Stomach (tissue), 9 donors: ENCODE data around the gene ABCF3. TPM values are rescaled to one million over a fixed set of nuclear protein-coding genes. Genes with fewer than 3 reads are reported as not detected.

Experiments
- DNase-seq, 2 donors: peaks; one replicate each; pipeline versions ENCODE4 v3.0.0 to v3.0.0-alpha.2; 2013 to 2019
- H3K27ac ChIP-seq, 5 donors: fragments of 200-600 bp in 4 of 5; sonication (generic) in 4 of 5; one replicate each; pipeline ENCODE4 v1.5.1; 2013 to 2019; ENCODE audit warnings: mild to moderate bottlenecking in 1 of 5, moderate library complexity in 1 of 5
- H3K27me3 ChIP-seq, 3 donors: fragments of 200-600 bp; sonication (generic); one replicate each; pipeline ENCODE4 v1.5.1; 2017 to 2019; ENCODE audit warnings: mixed run types in 1 of 3
- H3K36me3 ChIP-seq, 4 donors: fragments of 200-600 bp; sonication (generic); 1 replicate in 3 of 4; 2 replicates in 1 of 4; pipeline ENCODE4 v1.5.1; 2016 to 2019
- H3K4me1 ChIP-seq, 4 donors: fragments of 200-600 bp; sonication (generic); one replicate each; pipeline ENCODE4 v1.5.1; 2016 to 2019
- H3K4me3 ChIP-seq, 4 donors: fragments of 200-600 bp; sonication (generic) in 3 of 4; one replicate each; pipeline ENCODE4 v1.5.1; 2016 to 2019; ENCODE audit warnings: mild to moderate bottlenecking in 1 of 4
- H3K9me3 ChIP-seq, 4 donors: fragments of 200-600 bp; sonication (generic); one replicate each; pipeline ENCODE4 v1.5.1; 2016 to 2019
- CTCF ChIP-seq, 7 experiments: fragments of 450-650 bp in 4 of 7; fragments of 200-600 bp in 3 of 7; sonication (generic) in 3 of 7; IDR thresholded peaks; one replicate each; pipeline ENCODE4 v1.5.1; 2016 to 2019; ENCODE audit warnings: antibody characterized with exemption in 7 of 7, control low read depth in 2 of 7, mild to moderate bottlenecking in 1 of 7
- EP300 ChIP-seq: sonication (generic); formaldehyde crosslinking; IDR thresholded peaks from one replicate; pipeline ENCODE4 v1.6.1; 2017; ENCODE audit warnings: antibody characterized with exemption
- POLR2A ChIP-seq, 4 donors: fragments of 450-650 bp; IDR thresholded peaks; one replicate each; pipeline ENCODE4 v1.6.1; 2016; ENCODE audit warnings: antibody characterized with exemption in 4 of 4, control low read depth in 2 of 4, mild to moderate bottlenecking in 1 of 4, moderate library complexity in 1 of 4
- POLR2AphosphoS5 ChIP-seq, 3 donors: sonication (generic); formaldehyde crosslinking; IDR thresholded peaks; one replicate each; pipeline ENCODE4 v1.6.1; 2016; ENCODE audit warnings: antibody characterized with exemption in 3 of 3
- WGBS, 5 donors: extraction: QIAGEN DNeasy Blood & Tissue Kit in 3 of 5; methylation state at CpG; one replicate each; pipeline versions ENCODE4 v1.1.5 to v1.1.7; 2013 to 2018; 5-methylcytosine and 5-hydroxymethylcytosine counted together
- intact Hi-C: fragments of 100-400 bp; cut with DNase I; formaldehyde crosslinking; loops from one replicate; pipeline ENCODE4 v1.15.1; 2023; ENCODE audit warnings: low total_unique reads
- polyA plus RNA-seq, 3 donors: library from polyadenylated mRNA; stranded (reverse); fragments of 200-250 nt; gene quantifications; one replicate each; pipeline ENCODE4 v1.2.3, GENCODE V29; 2013
- total RNA-seq, 5 donors: library from RNA; depleted of rRNA; stranded (reverse); fragments of >200 nt; gene quantifications; one replicate each; pipeline versions ENCODE4 v1.1.0 to v1.2.3, GENCODE V29; 2014 to 2016
- donor health status: healthy with polysubstance abuse.
- donor health status: Bipolar disorder and iron deficiency.
- donor health status: healthy.

Gene ABCF3
- total and polyA plus RNA-seq, 8 donors: 21.6 to 194 (median 47.5) TPM

- no peak overlapping the region for H3K4me3 ChIP-seq
- peaks cover 57 to 79% (median 78%) of the 10 kb centered on the region in 4 donors for H3K36me3 ChIP-seq
- no peaks in the 10 kb centered on the region for H3K9me3 ChIP-seq
- 93 to 98% (median 94%) methylated on average over 15 to 16 of the region's 16 CpGs for WGBS, 5 donors
- TF ChIP-seq CTCF (IDR thresholded peaks at IDR 0.05): no peak
- TF ChIP-seq POLR2AphosphoS5 (IDR thresholded peaks at IDR 0.05): no peak
- no peak for TF ChIP-seq EP300
- no peak for TF ChIP-seq POLR2A (IDR thresholded peaks at IDR 0.05)
- peaks cover 11 to 42% (median 23%) of the 10 kb centered on the region in 4 donors for H3K4me1 ChIP-seq
- no peaks in the 10 kb centered on the region for H3K27me3 ChIP-seq
- intact Hi-C loops: no loop called here
- H3K27ac ChIP-seq: no peak overlapping the region
- DNase-seq: no peak
Measured at GRCh38 chr3:184164648-184165330, 21.2 kb upstream of the ABCF3 start.

- Histone ChIP-seq H3K27ac (no peak overlapping the region), H3K4me3 (no peak overlapping the region), H3K27me3 (no peaks in the 10 kb centered on the region), H3K36me3 (peaks cover 63 to 87% (median 85%) of the 10 kb centered on the region in 4 donors), H3K4me1 (peaks cover 5 to 35% (median 16%) of the 10 kb centered on the region in 4 donors), H3K9me3 (no peaks in the 10 kb centered on the region)
- TF ChIP-seq CTCF (IDR thresholded peaks at IDR 0.05) (no peak), POLR2AphosphoS5 (IDR thresholded peaks at IDR 0.05) (no peak), POLR2A (IDR thresholded peaks at IDR 0.05) (no peak), EP300 (no peak)
- DNase-seq: no peak
- intact Hi-C loops: no loop called here
- 87 to 98% (median 97%) methylated on average over 3 of the region's 3 CpGs for WGBS, 5 donors
Measured at GRCh38 chr3:184165543-184165942, 20.5 kb upstream of the ABCF3 start.

DNA sequence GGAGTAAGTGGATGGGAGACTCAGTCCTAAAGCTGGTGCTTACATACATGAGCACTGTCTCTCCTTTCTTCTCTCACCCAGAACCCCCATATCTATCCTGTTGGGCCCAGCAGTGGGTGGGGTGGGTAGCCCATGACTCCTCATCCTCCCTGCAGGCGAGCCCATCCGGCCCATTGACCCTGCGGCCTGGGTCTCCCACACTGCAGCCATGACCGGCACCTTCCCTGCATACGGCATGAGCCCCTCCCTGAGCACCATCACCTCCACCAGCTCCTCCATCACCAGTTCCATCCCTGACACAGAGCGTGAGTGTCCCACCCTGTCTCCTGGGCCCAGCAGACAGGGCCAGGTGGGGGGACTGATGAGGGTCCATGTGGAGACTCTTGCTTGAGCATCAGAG is 19.3 kb upstream of the ABCF3 start:
- 87 to 98% (median 97%) methylated on average over 5 to 6 of the region's 6 CpGs for WGBS, 5 donors

DNA sequence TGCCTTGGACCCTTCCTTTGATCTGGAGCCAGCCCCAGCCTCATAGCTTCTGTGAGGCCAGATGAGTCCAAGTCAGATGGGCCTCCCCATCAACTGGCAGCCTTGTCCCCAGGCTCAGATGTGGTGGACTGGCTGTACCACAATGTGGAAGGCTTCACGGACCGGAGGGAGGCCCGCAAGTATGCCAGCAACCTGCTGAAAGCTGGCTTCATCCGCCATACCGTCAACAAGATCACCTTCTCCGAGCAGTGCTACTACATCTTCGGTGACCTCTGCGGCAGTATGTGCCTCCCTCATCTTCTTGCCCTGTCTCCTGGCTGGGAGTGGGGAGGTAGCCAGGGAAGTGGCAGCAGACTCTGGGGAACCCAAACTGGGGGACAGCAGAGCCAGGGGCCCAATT is 18.2 kb upstream of the ABCF3 start:
- Histone ChIP-seq H3K4me1 (peaks cover 0 to 12% (median 4%) of the 10 kb centered on the region in 4 donors), H3K27me3 (no peaks in the 10 kb centered on the region), H3K9me3 (no peaks in the 10 kb centered on the region), H3K27ac (peak overlapping the region in 2 of 5 donors; percentile 4 to 15), H3K36me3 (peaks cover 74 to 100% (median 100%) of the 10 kb centered on the region in 4 donors), H3K4me3 (no peak overlapping the region)
- no peak for DNase-seq
- WGBS, 5 donors: 91 to 97% (median 95%) methylated on average over 6 to 8 of the region's 8 CpGs
- intact Hi-C loops: no loop called here
- TF ChIP-seq POLR2A (IDR thresholded peaks at IDR 0.05) (no peak), EP300 (no peak), POLR2AphosphoS5 (IDR thresholded peaks at IDR 0.05) (no peak), CTCF (IDR thresholded peaks at IDR 0.05) (no peak)

More for the DNA sequence above, 19.3 kb upstream of the ABCF3 start:
- H3K4me3 ChIP-seq: no peak overlapping the region
- TF ChIP-seq POLR2AphosphoS5 (IDR thresholded peaks at IDR 0.05): no peak
- TF ChIP-seq CTCF (IDR thresholded peaks at IDR 0.05): no peak
- TF ChIP-seq POLR2A (IDR thresholded peaks at IDR 0.05): no peak
- TF ChIP-seq EP300: no peak
- DNase-seq: no peak
- H3K4me1 ChIP-seq: peaks cover 0 to 23% (median 7%) of the 10 kb centered on the region in 4 donors
- no peaks in the 10 kb centered on the region for H3K9me3 ChIP-seq
- H3K27me3 ChIP-seq: no peaks in the 10 kb centered on the region
- intact Hi-C loops: no loop called here
- H3K27ac ChIP-seq: no peak overlapping the region
- peaks cover 75 to 98% (median 97%) of the 10 kb centered on the region in 4 donors for H3K36me3 ChIP-seq
